ENCODE results near the gene CELF4.

DNA sequence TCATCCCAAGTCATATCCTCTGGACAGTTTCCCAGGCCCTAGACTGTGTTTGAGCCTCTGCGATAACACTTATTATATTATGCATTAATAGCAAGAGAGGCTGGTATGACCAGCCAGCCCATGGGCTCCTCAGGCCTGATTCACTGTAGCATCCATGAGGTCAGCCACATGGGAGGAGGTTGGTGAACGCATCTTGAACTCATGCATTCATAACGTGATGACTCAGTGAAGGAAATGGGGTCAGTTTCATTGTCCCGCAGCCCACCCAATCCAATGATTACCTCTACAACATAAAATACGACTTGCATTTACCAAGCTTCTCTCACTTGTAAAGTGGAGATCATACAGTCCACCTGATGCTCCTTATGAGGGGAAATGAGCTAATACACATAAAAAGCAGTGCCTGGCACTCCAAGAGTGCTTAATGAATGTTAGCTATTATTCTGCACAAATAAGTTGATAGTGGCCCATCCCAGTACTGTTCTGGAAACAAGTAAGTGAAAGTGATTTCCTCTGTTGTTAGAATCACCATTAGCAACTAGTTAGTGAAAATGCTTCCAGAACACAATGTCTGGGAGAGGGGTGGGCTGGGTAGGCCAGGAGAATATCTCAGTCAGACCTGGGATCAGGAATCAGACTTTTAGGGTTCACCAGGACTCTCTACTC lies 46.1 kb upstream of the CELF4 start:
- TF ChIP-seq YY1 (IDR thresholded peaks at IDR 0.05; ENCODE audit: low read depth) (no peak), RAD21 (IDR thresholded peaks at IDR 0.05; ENCODE audit: low read depth) (no peak), CREB1 (IDR thresholded peaks at IDR 0.05; ENCODE audit: low read depth) (no peak), TAF1 (IDR thresholded peaks at IDR 0.05; ENCODE audit: low read depth) (no peak), FOXM1 (IDR thresholded peaks at IDR 0.05; ENCODE audit: borderline replicate concordance, low read depth) (no peak), CEBPB (IDR thresholded peaks at IDR 0.05) (no peak), TCF12 (IDR thresholded peaks at IDR 0.05; ENCODE audit: low read depth) (no peak), EP300 (IDR thresholded peaks at IDR 0.05; ENCODE audit: borderline replicate concordance) (no peak), TEAD4 (IDR thresholded peaks at IDR 0.05) (no peak)
- TF ChIP-seq, protein P1, sequence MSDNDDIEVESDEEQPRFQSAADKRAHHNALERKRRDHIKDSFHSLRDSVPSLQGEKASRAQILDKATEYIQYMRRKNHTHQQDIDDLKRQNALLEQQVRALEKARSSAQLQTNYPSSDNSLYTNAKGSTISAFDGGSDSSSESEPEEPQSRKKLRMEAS (IDR thresholded peaks at IDR 0.05), result no peak

Measured in Ishikawa (cell line).